HK-2 (cell line): Measurements from ENCODE around the gene AFMID.
A peak's percentile ranks its signal among the peaks of the same experiment; 100 is the strongest.
"Not testable (repeated sequence)": the region's sequence is repeated elsewhere in the genome, so short reads cannot be mapped to it uniquely, and the experiment has no call there.

ENCODE experiments used
- DNase-seq: peaks from one replicate; pipeline ENCODE4 v3.0.0-alpha.2; 2018; ENCODE audit not compliant: unreplicated experiment

The AFMID gene

GRCh38 chr17:78154903-78155811 is 32.0 kb upstream of the AFMID start:
- no peak for DNase-seq

GRCh38 chr17:78159575-78160158 is 27.5 kb upstream of the AFMID start:
- no peak for DNase-seq

- no peak for DNase-seq
Observed at GRCh38 chr17:78163881-78164747, 23.0 kb upstream of the AFMID start.

- DNase-seq, result no peak
Observed at GRCh38 chr17:78164748-78165607, 22.2 kb upstream of the AFMID start.

- no peak for DNase-seq
Observed at GRCh38 chr17:78166416-78166815, 20.7 kb upstream of the AFMID start.

- DNase-seq, result peak; percentile 74
Observed at GRCh38 chr17:78168242-78168902, 18.8 kb upstream of the AFMID start, which contains the start of gene SYNGR2. SYNGR2 (plus strand) TSS chr17:78168581; CDS start chr17:78168617, 36 bp downstream.

- peak; percentile 70 for DNase-seq
Observed at GRCh38 chr17:78168903-78169793, 18.0 kb upstream of the AFMID start.

- no peak for DNase-seq
Observed at GRCh38 chr17:78170692-78171590, 16.2 kb upstream of the AFMID start.

GRCh38 chr17:78171591-78172248 is 15.4 kb upstream of the AFMID start:
- not testable (repeated sequence) for DNase-seq

- no peak for DNase-seq
Observed at GRCh38 chr17:78172249-78173051, 14.7 kb upstream of the AFMID start.

- DNase-seq, result no peak
Observed at GRCh38 chr17:78173097-78173715, 14.0 kb upstream of the AFMID start.

- DNase-seq, result no peak
Observed at GRCh38 chr17:78174346-78174869, 12.8 kb upstream of the AFMID start.

- DNase-seq, result no peak
Observed at GRCh38 chr17:78174870-78175642, 12.1 kb upstream of the AFMID start.

- no peak for DNase-seq
Observed at GRCh38 chr17:78175643-78175981, 11.6 kb upstream of the AFMID start.

- no peak for DNase-seq
Observed at GRCh38 chr17:78176548-78177025, 10.6 kb upstream of the AFMID start.

GRCh38 chr17:78179372-78179771 is 7.8 kb upstream of the AFMID start:
- DNase-seq, result no peak
